NK-92 (cell line): ENCODE measurements around the gene LOXL1.

Experiments used
- DNase-seq: peaks from one replicate; lab custom pipeline; 2025; ENCODE audit not compliant: unreplicated experiment; lab: John Stamatoyannopoulos, UW

Gene LOXL1

GRCh38 chr15:73899197-73900094, 26.8 kb upstream of the LOXL1 start:
- DNase-seq = no peak

- DNase-seq = no peak
Measured at GRCh38 chr15:73900095-73900712, 26.1 kb upstream of the LOXL1 start.

GRCh38 chr15:73901126-73901810, 25.0 kb upstream of the LOXL1 start:
- DNase-seq = no peak

GRCh38 chr15:73902121-73903020, 23.9 kb upstream of the LOXL1 start:
- no peak for DNase-seq

GRCh38 chr15:73904026-73904815, 22.0 kb upstream of the LOXL1 start:
- no peak for DNase-seq

- no peak for DNase-seq
Measured at GRCh38 chr15:73905225-73905827, 20.9 kb upstream of the LOXL1 start.

- DNase-seq = no peak
Measured at GRCh38 chr15:73906346-73907034, 19.8 kb upstream of the LOXL1 start.

GRCh38 chr15:73907035-73907408, 19.2 kb upstream of the LOXL1 start:
- DNase-seq = no peak

- DNase-seq = no peak
Measured at GRCh38 chr15:73908030-73908821, 18.0 kb upstream of the LOXL1 start.

GRCh38 chr15:73908822-73909122, 17.5 kb upstream of the LOXL1 start:
- DNase-seq = no peak

- no peak for DNase-seq
Measured at GRCh38 chr15:73909651-73910050, 16.6 kb upstream of the LOXL1 start.

- no peak for DNase-seq
Measured at GRCh38 chr15:73910522-73911303, 15.5 kb upstream of the LOXL1 start.

- no peak for DNase-seq
Measured at GRCh38 chr15:73912030-73912596, 14.1 kb upstream of the LOXL1 start.

- no peak for DNase-seq
Measured at GRCh38 chr15:73914145-73914544, 12.1 kb upstream of the LOXL1 start.

- DNase-seq = no peak
Measured at GRCh38 chr15:73915082-73915481, 11.2 kb upstream of the LOXL1 start.

GRCh38 chr15:73918784-73919183, 7.5 kb upstream of the LOXL1 start:
- DNase-seq = no peak

GRCh38 chr15:73919706-73920105, 6.6 kb upstream of the LOXL1 start:
- no peak for DNase-seq
